ENCODE measurements around the gene NANOS3. TPM values are rescaled to one million over a fixed set of nuclear protein-coding genes. Genes with fewer than 3 reads are reported as not detected.

NANOS3 gene
- total and polyA plus RNA-seq, 9 of the 15 experiments (the other 6 are each of a cell fraction or from before 2014, with no cell fraction given): not detected

GRCh38 chr19:13883516-13884064, 6.7 kb downstream of the NANOS3 start:
- intact Hi-C loops (cut with micrococcal nuclease) (loop anchor here (5.0 kb wide), 1 partner anchor 464 kb away; no protein-coding TSS in a partner anchor), in situ Hi-C loops (cut with MboI) (loop anchor here (5.0 kb wide), 1 partner anchor 189 kb away; the partner anchor contains the start of gene MISP3)
- Histone ChIP-seq H3K36me3 (ENCODE audit: control insufficient read depth, insufficient read depth, low read length) (no peaks in the 10 kb centered on the region), H3K9me3 (replicated peaks; ENCODE audit: control insufficient read depth, insufficient read depth, low read depth, low read length) (no peaks in the 10 kb centered on the region), H3K9me1 (ENCODE audit: control insufficient read depth, insufficient read depth, low read length) (no peaks in the 10 kb centered on the region), H3K27me3 (ENCODE audit: control insufficient read depth in 2 of 2, insufficient read depth in 2 of 2, low read length in 2 of 2) (no peaks in the 10 kb centered on the region; a peak in 1 of 5 replicates), H3K4me2 (ENCODE audit: insufficient read depth, low read length) (no peak overlapping the region), H3K79me2 (ENCODE audit: control insufficient read depth, insufficient read depth, low read length) (no peaks in the 10 kb centered on the region), H3K4me1 (replicated peaks in 1 of 2; ENCODE audit: control insufficient read depth in 2 of 2, insufficient read depth in 2 of 2, low read length in 2 of 2) (peaks cover 21 to 66% of the 10 kb centered on the region in 2 experiments), H3K27ac (ENCODE audit: extremely low read depth, low read depth, low read length) (no peak overlapping the region), H4K20me1 (replicated peaks; ENCODE audit: control insufficient read depth, insufficient read depth, low read length) (no peaks in the 10 kb centered on the region), H3K4me3 (no peak overlapping the region), H2AFZ (ENCODE audit: low read depth, low read length) (no peak overlapping the region), H3K9ac (ENCODE audit: insufficient read depth in 1 of 2, low read depth in 2 of 2, low read length in 2 of 2) (peak overlapping the region in 1 of 2 experiments; percentile 66; a peak in 2 of 4 replicates)
- BruUV-seq (replicated peaks): no TSS peak
- ChIA-PET CTCF (ENCODE audit: low intra/inter-chr PET ratio) (no interaction called here), POLR2A (interaction anchor here (0.9 kb wide), 1 partner anchor 14 kb away, joined by 4 read pairs; no protein-coding TSS in a partner anchor)
- FAIRE-seq (no peak), ATAC-seq (no peak), DNase-seq (ENCODE audit: extremely low read depth in 1 of 4, low spot score in 3 of 4) (peak in 2 of 4 experiments; percentile 37 to 40)
- 70% methylated on average over 9 of the region's 10 CpGs for WGBS (ENCODE audit: insufficient coverage, low coverage, missing lambda C conversion rate)
- TF ChIP-seq FOXJ2 (tag; IDR thresholded peaks at IDR 0.05) (no peak), PURB (CRISPR knock-in tag; IDR thresholded peaks at IDR 0.05; ENCODE audit: low read depth) (no peak), CHAMP1 (IDR thresholded peaks at IDR 0.05) (no peak), ATF1 (CRISPR knock-in tag; IDR thresholded peaks at IDR 0.05) (no peak), ATF1 (tag; IDR thresholded peaks at IDR 0.05) (no peak), CTCF (IDR thresholded peaks at IDR 0.05 in 2 of 3, conservative IDR thresholded peaks at IDR 0.05 in 1 of 3; ENCODE audit: insufficient read depth in 2 of 3, low read depth in 1 of 3, low read length in 3 of 3) (peak in 1 of 3 experiments; percentile 24; a peak in 2 of 6 replicates)
